ENCODE results near the gene TMEM81.

The TMEM81 gene

GRCh38 chr1:205075642-205076155, 8.6 kb downstream of the TMEM81 start:
- no peak for DNase-seq

DNA sequence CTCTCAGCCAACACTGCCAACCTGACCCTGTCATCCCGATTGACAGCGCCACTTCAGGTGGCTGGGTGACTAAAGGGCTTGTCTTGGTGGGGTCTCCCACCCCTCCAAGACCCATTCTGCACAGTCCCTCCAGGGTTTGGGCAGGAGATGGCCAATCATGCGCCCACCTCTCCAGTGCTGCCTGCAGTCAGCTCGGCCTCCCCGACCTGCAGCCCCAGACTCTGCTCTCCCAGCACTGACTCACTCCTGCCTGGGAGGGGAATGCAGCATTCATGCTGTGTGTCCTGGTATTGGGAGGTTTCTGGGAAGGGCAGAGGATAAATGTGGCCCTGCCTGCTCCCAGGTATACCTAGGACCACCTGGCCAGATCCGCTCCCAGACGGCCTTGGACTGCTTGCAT, 9.7 kb downstream of the TMEM81 start:
- no peak for DNase-seq

- DNase-seq, result no peak
Measured at GRCh38 chr1:205074084-205074483, 10.2 kb downstream of the TMEM81 start.

- no peak for DNase-seq
Measured at GRCh38 chr1:205073511-205073910, 10.7 kb downstream of the TMEM81 start.

DNA sequence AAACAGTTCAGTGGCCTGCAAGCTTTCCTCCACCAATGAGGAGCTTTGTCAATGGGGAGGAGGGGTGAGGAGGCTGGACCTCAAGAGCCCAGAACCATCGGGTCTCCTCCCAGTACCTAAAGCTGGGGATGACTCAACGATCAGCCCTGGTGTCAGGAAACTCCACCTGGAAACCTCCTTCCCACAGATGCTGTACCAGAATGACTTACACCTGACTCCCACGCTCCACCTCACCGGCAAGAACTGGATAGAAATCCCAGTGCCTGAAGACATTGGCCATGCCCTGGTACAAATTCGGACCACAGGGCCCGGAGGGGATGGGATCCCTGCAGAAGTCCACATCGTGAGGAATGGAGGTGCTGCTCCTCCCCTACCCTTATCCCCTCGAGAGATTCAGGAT, 11.4 kb downstream of the TMEM81 start:
- DNase-seq, result no peak

DNA sequence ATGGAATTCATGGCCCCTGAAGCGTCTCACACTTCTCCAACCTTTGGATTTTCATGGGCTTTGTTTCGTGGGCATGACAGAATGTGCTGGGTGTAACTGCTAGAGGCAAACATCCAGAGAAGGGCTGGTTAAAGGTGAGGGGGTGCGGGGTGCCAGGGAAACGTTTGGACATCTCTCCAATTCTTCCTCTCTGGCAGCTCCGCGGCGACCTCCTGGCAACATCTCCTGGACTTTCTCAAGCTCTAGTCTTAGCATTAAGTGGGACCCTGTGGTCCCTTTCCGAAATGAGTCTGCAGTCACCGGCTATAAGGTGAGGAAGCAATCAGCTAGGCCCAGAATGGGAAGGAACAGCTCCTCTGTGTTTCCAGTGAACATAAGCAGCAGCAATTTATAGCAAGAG, 12.0 kb downstream of the TMEM81 start:
- no peak for DNase-seq

DNA sequence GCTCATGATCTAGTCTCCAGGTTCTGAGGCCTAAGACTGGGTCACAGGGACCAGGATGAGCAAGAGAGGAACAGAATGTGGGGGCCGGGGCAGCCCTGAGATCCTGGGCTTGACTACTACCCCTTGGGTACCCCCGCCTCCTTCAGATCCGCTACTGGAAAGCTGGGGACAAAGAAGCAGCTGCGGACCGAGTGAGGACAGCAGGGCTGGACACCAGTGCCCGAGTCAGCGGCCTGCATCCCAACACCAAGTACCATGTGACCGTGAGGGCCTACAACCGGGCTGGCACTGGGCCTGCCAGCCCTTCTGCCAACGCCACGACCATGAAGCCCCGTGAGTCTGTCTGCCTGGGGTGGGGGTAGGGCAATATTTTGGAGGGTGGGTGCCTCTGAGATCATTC, 12.5 kb downstream of the TMEM81 start:
- no peak for DNase-seq

GRCh38 chr1:205071028-205071409, 13.2 kb downstream of the TMEM81 start:
- DNase-seq, result no peak

DNA sequence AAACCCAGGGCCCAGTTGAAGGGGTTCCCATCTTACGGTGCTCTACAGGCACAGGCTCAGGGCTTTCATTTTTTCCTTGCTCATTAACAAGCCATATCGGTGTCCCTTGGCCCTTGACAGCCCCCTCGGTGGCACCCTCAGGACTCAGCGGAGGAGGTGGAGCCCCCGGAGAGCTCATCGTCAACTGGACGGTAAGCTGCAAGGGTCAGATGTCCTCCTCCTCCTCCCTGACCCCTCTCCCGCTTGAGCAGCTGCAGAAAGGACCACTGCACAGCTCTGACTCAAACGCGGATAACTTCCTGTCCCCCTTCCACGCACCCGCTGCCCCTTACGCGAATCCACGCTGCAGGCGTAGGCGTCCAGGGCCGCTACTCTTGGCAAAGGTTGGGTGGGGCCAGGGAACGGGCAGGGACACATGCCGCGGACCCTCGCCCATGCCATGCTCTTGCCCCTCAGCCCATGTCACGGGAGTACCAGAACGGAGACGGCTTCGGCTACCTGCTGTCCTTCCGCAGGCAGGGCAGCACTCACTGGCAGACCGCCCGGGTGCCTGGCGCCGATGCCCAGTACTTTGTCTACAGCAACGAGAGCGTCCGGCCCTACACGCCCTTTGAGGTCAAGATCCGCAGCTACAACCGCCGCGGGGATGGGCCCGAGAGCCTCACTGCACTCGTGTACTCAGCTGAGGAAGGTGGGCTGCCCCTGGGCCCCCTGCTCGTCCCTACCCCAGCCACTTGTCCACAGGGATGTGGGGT, 14.7 kb downstream of the TMEM81 start:
- no peak for DNase-seq

DNA sequence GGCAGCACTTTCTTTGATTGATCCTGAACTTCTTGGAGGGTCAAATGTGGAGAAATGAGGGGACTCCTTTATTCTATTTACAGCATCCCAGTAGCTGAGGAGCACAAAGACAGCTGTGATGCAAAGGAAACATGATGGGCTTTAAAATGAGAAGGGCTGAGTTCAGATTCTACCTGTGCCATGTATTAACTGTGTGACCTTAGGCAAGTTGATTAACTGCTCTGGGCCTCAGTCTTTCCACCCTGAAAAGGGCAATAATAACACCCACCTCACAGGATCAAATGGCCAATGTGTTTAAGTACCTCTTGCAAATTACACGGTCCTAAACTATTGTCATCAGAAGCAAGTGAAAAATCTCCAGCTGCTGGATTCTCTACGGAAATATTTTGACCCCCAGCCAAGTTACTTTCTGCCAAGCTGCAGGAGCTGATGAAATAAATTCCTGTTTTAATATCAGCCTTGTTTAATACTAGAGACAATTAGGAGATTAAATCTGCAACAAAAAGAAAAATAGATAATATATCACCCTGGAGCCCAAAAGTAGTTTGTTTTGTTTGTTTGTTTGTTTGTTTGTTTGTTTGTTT, 15.7 kb downstream of the TMEM81 start:
- DNase-seq, result no peak

DNA sequence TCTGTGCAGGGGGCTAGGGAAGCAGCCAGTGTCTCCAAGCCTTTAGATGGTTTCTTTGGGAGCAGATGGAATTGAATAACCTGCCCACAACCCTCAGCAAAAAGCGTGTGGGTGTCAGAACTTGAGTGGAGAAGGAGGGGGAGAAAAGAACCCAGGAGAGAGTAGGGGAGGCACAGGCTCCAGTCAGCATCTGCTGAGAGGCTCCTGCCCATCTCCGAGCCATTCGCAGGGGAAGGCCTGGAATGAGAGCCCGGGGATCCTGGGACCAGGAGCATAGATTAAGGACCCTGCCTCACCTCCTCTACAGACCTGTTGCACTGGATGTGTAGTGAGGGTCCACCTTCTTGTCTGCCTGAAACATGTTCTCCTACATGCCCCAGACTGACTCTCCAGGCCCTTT, 16.3 kb downstream of the TMEM81 start:
- DNase-seq, result no peak

GRCh38 chr1:205067031-205067430, 17.2 kb downstream of the TMEM81 start:
- no peak for DNase-seq

GRCh38 chr1:205066141-205066818, 18.0 kb downstream of the TMEM81 start:
- no peak for DNase-seq

DNA sequence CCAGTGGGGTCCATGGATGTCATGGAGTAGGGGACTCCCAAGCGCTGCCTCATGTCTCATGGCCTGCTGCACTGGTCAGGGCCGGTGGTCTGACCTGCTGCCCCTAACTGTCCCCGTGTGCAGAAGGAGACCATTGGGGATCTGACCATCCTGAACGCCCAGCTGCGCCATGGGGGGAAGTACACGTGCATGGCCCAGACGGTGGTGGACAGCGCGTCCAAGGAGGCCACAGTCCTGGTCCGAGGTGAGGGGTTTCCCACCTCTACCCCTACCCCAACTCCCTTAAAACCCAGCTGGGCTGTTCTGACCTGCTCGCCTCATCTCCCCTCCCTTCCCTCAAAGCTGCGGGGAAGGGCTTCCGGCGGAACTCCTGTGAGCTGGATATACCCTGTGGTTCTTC, 18.6 kb downstream of the TMEM81 start:
- no peak for DNase-seq

DNA sequence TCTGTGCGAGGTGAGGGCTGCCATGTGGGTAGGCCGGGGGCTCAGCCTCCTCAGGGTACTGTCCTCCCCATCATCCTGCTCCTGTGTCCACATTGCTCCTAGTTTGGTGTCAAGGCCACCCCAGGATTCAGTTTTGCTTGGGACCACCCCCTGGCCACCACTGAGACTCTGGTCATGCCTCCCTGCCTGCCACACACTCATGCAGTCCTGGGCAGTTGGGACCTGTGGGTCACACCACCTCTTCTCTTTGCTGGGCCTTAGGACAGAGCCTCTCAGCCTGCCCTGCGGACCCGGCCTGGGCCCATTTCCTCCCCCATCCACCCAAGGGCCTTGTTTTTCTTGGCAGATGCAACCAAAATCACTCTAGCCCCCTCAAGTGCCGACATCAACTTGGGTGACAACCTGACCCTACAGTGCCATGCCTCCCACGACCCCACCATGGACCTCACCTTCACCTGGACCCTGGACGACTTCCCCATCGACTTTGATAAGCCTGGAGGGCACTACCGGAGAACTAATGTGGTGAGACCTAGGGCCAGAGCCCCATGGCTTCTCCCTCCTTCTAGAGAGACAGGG, 19.4 kb downstream of the TMEM81 start:
- DNase-seq, result no peak

- no peak for DNase-seq
Measured at GRCh38 chr1:205064301-205064700, 20.0 kb downstream of the TMEM81 start.

- no peak for DNase-seq
Measured at GRCh38 chr1:205062895-205063294, 21.4 kb downstream of the TMEM81 start.

- DNase-seq, result no peak
Measured at GRCh38 chr1:205062319-205062718, 21.9 kb downstream of the TMEM81 start.

DNA sequence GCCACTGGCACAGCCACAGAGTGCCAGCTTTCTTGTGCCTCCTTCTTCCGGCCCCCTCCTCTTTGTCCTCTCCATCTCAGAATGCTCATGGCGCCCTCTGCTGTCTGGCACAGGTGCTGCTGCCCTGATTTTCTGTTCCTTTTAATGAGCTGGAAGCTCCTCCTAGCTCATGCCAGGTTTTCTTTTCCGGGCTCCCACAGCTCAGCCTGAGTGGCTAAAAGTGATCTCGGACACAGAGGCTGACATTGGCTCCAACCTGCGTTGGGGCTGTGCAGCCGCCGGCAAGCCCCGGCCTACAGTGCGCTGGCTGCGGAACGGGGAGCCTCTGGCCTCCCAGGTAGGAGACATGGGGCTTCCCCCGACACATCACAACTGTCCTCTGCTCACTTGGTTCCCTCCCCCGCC, 22.6 kb downstream of the TMEM81 start:
- DNase-seq, result peak; percentile 91

- DNase-seq, result no peak
Measured at GRCh38 chr1:205061227-205061626, 23.0 kb downstream of the TMEM81 start.

DNA sequence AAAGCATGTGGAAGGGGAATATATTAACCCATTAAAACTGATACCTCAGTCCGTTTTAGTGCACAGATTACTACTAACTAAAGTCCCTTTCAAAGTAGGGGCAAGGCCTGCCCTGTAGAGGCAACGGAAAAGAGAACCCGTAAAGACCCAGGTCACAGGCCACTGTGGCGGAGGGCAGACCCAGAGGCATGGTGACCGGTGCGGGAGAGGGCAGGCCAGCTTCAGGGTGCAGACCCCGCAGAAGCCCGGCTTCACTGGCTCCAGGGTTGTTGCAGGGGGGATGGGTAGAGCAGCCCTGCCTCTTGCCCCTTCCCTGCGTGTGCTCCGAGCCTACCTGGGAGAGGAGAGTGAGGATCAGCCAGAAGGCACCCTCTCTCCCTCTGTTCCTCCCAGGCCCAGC, 23.5 kb downstream of the TMEM81 start:
- no peak for DNase-seq

DNA sequence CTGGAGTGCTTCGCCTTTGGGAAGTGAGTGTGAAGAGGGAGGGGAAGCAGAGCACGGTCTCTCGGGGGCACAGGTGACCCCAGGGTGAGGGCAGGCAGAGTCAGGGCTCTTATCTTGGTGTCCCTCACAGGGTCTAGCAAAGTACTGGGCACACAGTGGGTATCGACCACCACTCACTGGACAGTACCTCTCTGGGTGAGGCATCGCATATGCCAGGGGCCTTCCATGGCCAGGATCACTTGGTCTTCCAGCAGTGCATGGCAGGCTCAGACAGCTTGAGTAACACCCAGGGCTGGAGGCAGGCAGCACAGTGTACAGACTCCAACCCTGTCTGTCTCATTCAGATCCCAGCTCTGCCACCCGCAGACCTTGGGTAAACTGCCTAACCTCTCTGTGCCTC, 24.6 kb downstream of the TMEM81 start:
- DNase-seq, result no peak

DNA sequence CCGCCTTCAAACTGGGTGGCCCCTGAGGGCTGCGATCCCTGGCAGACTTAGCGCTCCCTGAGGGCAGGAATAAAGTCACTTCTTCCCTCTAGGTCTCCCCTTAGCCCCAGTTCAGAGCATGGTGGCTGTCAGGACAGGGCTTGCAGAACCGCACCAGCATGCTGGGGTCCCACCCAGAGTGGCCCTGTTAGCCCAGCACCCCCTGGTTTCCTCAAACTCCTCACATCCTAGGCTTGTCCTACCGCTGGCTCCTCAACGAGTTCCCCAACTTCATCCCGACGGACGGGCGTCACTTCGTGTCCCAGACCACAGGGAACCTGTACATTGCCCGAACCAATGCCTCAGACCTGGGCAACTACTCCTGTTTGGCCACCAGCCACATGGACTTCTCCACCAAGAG, 25.4 kb downstream of the TMEM81 start:
- DNase-seq, result no peak

All from right forelimb (tissue), 1 donor.